Ascending aorta (tissue), 2 donors: ENCODE measurements around the gene REL. TPM values are rescaled to one million over a fixed set of nuclear protein-coding genes. Genes with fewer than 3 reads are reported as not detected.
A peak's percentile ranks its signal among the peaks of the same experiment; 100 is the strongest.

Experiments
- DNase-seq, 2 donors: peaks; one replicate each; pipeline ENCODE4 v3.0.0-alpha.2; 2019; ENCODE audit warnings: low spot score in 2 of 2
- H3K27ac ChIP-seq, 2 donors: fragments of 200-600 bp; sonication (generic); one replicate each; pipeline ENCODE4 v1.5.1; 2016 to 2017; ENCODE audit warnings: mild to moderate bottlenecking in 1 of 2
- H3K27me3 ChIP-seq: fragments of 200-600 bp; sonication (generic); one replicate; pipeline ENCODE4 v1.5.1; 2017
- H3K36me3 ChIP-seq, 2 donors: fragments of 200-600 bp; sonication (generic); one replicate each; pipeline ENCODE4 v1.5.1; 2016
- H3K4me1 ChIP-seq, 2 donors: fragments of 200-600 bp; sonication (generic); one replicate each; pipeline ENCODE4 v1.5.1; 2016 to 2017; ENCODE audit warnings: mild to moderate bottlenecking in 1 of 2
- H3K4me3 ChIP-seq, 2 donors: fragments of 200-600 bp; sonication (generic); one replicate each; pipeline ENCODE4 v1.5.1; 2016 to 2017; ENCODE audit warnings: mild to moderate bottlenecking in 1 of 2
- H3K9me3 ChIP-seq, 2 donors: fragments of 200-600 bp; sonication (generic); one replicate each; pipeline ENCODE4 v1.5.1; 2016
- CTCF ChIP-seq, 3 experiments: fragments of 200-600 bp in 2 of 3; fragments of 450-650 bp in 1 of 3; sonication (generic) in 2 of 3; IDR thresholded peaks; one replicate each; pipeline ENCODE4 v1.5.1; 2016 to 2019; ENCODE audit warnings: antibody characterized with exemption in 3 of 3, mild to moderate bottlenecking in 1 of 3, moderate library complexity in 1 of 3
- intact Hi-C: fragments of 100-400 bp; cut with DNase I; formaldehyde crosslinking; loops from one replicate; pipeline ENCODE4 v1.15.1; 2023
- total RNA-seq: library from RNA; depleted of rRNA; stranded (reverse); fragments of >200 nt; gene quantifications from one replicate; pipeline ENCODE4 v1.1.0, GENCODE V29; 2016

Gene REL
- total RNA-seq, 1 donor from 2014 or later: 5.3 TPM

- Histone ChIP-seq H3K4me1 (peaks cover 0 to 6% of the 10 kb centered on the region in 2 donors), H3K4me3 (peak overlapping the region; percentile 85 to 93), H3K27ac (peak overlapping the region; percentile 91 to 95), H3K36me3 (no peaks in the 10 kb centered on the region), H3K27me3 (no peaks in the 10 kb centered on the region), H3K9me3 (no peaks in the 10 kb centered on the region)
- TF ChIP-seq CTCF (IDR thresholded peaks at IDR 0.05): peak in 1 of 3 experiments; percentile 30
- DNase-seq: no peak
- intact Hi-C loops: loop anchor here (1.0 to 10.0 kb wide), 9 partner anchors 124 to 1822 kb away; partner anchors contain the start of genes PAPOLG, PEX13, SANBR and USP34
These were observed 729 bp upstream of the REL start for GRCh38 chr2:60880643-60881046.

- no peak for TF ChIP-seq CTCF (IDR thresholded peaks at IDR 0.05)
- Histone ChIP-seq H3K9me3 (no peaks in the 10 kb centered on the region), H3K4me1 (peaks cover 0 to 6% of the 10 kb centered on the region in 2 donors), H3K4me3 (peak overlapping the region; percentile 85 to 93), H3K36me3 (no peaks in the 10 kb centered on the region), H3K27ac (peak overlapping the region; percentile 91 to 95), H3K27me3 (no peaks in the 10 kb centered on the region)
- intact Hi-C loops: loop anchor here (5.0 to 10.0 kb wide), 5 partner anchors 184 to 1819 kb away; partner anchors contain the start of genes SANBR and USP34
- no peak for DNase-seq
These were observed 1.8 kb downstream of the REL start for GRCh38 chr2:60882971-60883753.

- intact Hi-C loops: loop anchor here (5.0 to 10.0 kb wide), 5 partner anchors 183 to 1818 kb away; partner anchors contain the start of genes SANBR and USP34
- Histone ChIP-seq H3K4me3 (peak overlapping the region; percentile 85 to 93), H3K4me1 (peaks cover 0 to 6% of the 10 kb centered on the region in 2 donors)
These were observed 2.5 kb downstream of the REL start for GRCh38 chr2:60883896-60884295.

GRCh38 chr2:60884800-60885199 lies 3.4 kb downstream of the REL start:
- Histone ChIP-seq H3K27ac (no peak overlapping the region), H3K27me3 (no peaks in the 10 kb centered on the region), H3K4me3 (no peak overlapping the region), H3K4me1 (peaks cover 0 to 6% of the 10 kb centered on the region in 2 donors), H3K9me3 (no peaks in the 10 kb centered on the region), H3K36me3 (no peaks in the 10 kb centered on the region)
- TF ChIP-seq CTCF (IDR thresholded peaks at IDR 0.05): no peak
- intact Hi-C loops: loop anchor here (5.0 to 10.0 kb wide), 5 partner anchors 183 to 1818 kb away; partner anchors contain the start of genes SANBR and USP34
- no peak for DNase-seq

More at GRCh38 chr2:60883896-60884295, 2.5 kb downstream of the REL start:
- Histone ChIP-seq H3K27me3 (no peaks in the 10 kb centered on the region), H3K36me3 (no peaks in the 10 kb centered on the region), H3K27ac (no peak overlapping the region), H3K9me3 (no peaks in the 10 kb centered on the region)
- no peak for TF ChIP-seq CTCF (IDR thresholded peaks at IDR 0.05)
- no peak for DNase-seq

GRCh38 chr2:60885683-60886082 lies 4.3 kb downstream of the REL start:
- intact Hi-C loops: loop anchor here (10.0 kb wide), 2 partner anchors 259 to 589 kb away; partner anchors contain the start of gene USP34
- no peak for DNase-seq
- H3K27ac ChIP-seq: no peak overlapping the region
- H3K9me3 ChIP-seq: no peaks in the 10 kb centered on the region
- TF ChIP-seq CTCF (IDR thresholded peaks at IDR 0.05): no peak
- no peaks in the 10 kb centered on the region for H3K27me3 ChIP-seq
- no peaks in the 10 kb centered on the region for H3K36me3 ChIP-seq
- peaks cover 0 to 6% of the 10 kb centered on the region in 2 donors for H3K4me1 ChIP-seq
- H3K4me3 ChIP-seq: no peak overlapping the region
